Esophagus squamous epithelium (tissue), 4 donors: ENCODE data around the gene OR8S1.

Experiments
- POLR2A ChIP-seq, 4 donors: fragments of 450-650 bp; IDR thresholded peaks; one replicate each; pipeline ENCODE4 v1.6.1; 2017; ENCODE audit warnings: antibody characterized with exemption in 4 of 4, mild to moderate bottlenecking in 4 of 4, moderate library complexity in 3 of 4
- TF ChIP-seq, protein P1 (sequence below), 6 experiments: fragments of 450-650 bp in 4 of 6; fragments of 200-600 bp in 2 of 6; sonication (generic) in 2 of 6; IDR thresholded peaks; one replicate each; pipeline ENCODE4 v1.5.1; 2016 to 2019; ENCODE audit warnings: antibody characterized with exemption in 6 of 6, mild to moderate bottlenecking in 4 of 6, moderate library complexity in 4 of 6

- no peak for TF ChIP-seq POLR2A (IDR thresholded peaks at IDR 0.05)
- TF ChIP-seq, protein P1, sequence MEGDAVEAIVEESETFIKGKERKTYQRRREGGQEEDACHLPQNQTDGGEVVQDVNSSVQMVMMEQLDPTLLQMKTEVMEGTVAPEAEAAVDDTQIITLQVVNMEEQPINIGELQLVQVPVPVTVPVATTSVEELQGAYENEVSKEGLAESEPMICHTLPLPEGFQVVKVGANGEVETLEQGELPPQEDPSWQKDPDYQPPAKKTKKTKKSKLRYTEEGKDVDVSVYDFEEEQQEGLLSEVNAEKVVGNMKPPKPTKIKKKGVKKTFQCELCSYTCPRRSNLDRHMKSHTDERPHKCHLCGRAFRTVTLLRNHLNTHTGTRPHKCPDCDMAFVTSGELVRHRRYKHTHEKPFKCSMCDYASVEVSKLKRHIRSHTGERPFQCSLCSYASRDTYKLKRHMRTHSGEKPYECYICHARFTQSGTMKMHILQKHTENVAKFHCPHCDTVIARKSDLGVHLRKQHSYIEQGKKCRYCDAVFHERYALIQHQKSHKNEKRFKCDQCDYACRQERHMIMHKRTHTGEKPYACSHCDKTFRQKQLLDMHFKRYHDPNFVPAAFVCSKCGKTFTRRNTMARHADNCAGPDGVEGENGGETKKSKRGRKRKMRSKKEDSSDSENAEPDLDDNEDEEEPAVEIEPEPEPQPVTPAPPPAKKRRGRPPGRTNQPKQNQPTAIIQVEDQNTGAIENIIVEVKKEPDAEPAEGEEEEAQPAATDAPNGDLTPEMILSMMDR (IDR thresholded peaks at IDR 0.05) = no peak
Observed at GRCh38 chr12:48567731-48568130, 42.3 kb downstream of the OR8S1 start.
